Lower leg skin (tissue), 4 donors: ENCODE measurements around the gene KLK5. TPM values are rescaled to one million over a fixed set of nuclear protein-coding genes. Genes with fewer than 3 reads are reported as not detected.

Source experiments
- DNase-seq, 2 donors: peaks; one replicate each; pipeline ENCODE4 v3.0.0-alpha.2; 2019; ENCODE audit warnings: low spot score in 2 of 2
- H3K4me3 ChIP-seq: fragments of 200-600 bp; sonication (generic); 2 replicates; pipeline ENCODE4 v1.5.1; 2017; ENCODE audit warnings: mild to moderate bottlenecking, low read depth; ENCODE audit not compliant: poor library complexity, severe bottlenecking
- CTCF ChIP-seq, 3 donors: fragments of 450-650 bp; IDR thresholded peaks; one replicate each; pipeline ENCODE4 v1.5.1; 2016; ENCODE audit warnings: antibody characterized with exemption in 3 of 3, mild to moderate bottlenecking in 3 of 3, moderate library complexity in 2 of 3
- POLR2A ChIP-seq, 2 donors: fragments of 450-650 bp; IDR thresholded peaks; one replicate each; pipeline ENCODE4 v1.6.1; 2016 to 2017; ENCODE audit warnings: antibody characterized with exemption in 2 of 2, mild to moderate bottlenecking in 1 of 2, moderate library complexity in 1 of 2
- WGBS, 2 donors: methylation state at CpG; one replicate each; pipeline ENCODE4 v1.1.5; 2018; 5-methylcytosine and 5-hydroxymethylcytosine counted together
- intact Hi-C: fragments of 100-400 bp; cut with DNase I; formaldehyde crosslinking; loops from one replicate; pipeline ENCODE4 v1.15.0; 2023; ENCODE audit warnings: low total_unique reads
- total RNA-seq, 4 donors: library from RNA; depleted of rRNA; stranded (reverse); fragments of >200 nt; gene quantifications; one replicate each; pipeline ENCODE4 v1.1.0, GENCODE V29; 2016

The KLK5 gene
- total RNA-seq, 4 donors from 2014 or later, result 179 to 310 (median 271) TPM

GRCh38 chr19:50912102-50912599 is 40.7 kb downstream of the KLK5 start:
- no peak overlapping the region for H3K4me3 ChIP-seq
- DNase-seq, result no peak
- WGBS, 2 donors, result 13 to 23% methylated on average over 21 of the region's 21 CpGs

GRCh38 chr19:50911206-50912101 is 41.4 kb downstream of the KLK5 start, which contains the start of gene KLK4:
TSS of gene KLK4 (minus strand) at chr19:50911395. CDS start at chr19:50910738, 657 bp downstream.
- H3K4me3 ChIP-seq, result no peak within 1 kb of the TSS
- 54 to 57% methylated on average over 8 to 9 of the region's 9 CpGs for WGBS, 2 donors
- intact Hi-C loops, result loop anchor here (10.0 kb wide), 1 partner anchor 117 kb away; the partner anchor contains the start of gene ACP4
- TF ChIP-seq POLR2A (IDR thresholded peaks at IDR 0.05) (no peak), CTCF (IDR thresholded peaks at IDR 0.05) (no peak)
- DNase-seq, result no peak

More at GRCh38 chr19:50912102-50912599, 40.7 kb downstream of the KLK5 start:
- no peak for TF ChIP-seq POLR2A (IDR thresholded peaks at IDR 0.05)
- TF ChIP-seq CTCF (IDR thresholded peaks at IDR 0.05), result no peak
- intact Hi-C loops, result loop anchor here (10.0 kb wide), 1 partner anchor 117 kb away; the partner anchor contains the start of gene ACP4

DNA sequence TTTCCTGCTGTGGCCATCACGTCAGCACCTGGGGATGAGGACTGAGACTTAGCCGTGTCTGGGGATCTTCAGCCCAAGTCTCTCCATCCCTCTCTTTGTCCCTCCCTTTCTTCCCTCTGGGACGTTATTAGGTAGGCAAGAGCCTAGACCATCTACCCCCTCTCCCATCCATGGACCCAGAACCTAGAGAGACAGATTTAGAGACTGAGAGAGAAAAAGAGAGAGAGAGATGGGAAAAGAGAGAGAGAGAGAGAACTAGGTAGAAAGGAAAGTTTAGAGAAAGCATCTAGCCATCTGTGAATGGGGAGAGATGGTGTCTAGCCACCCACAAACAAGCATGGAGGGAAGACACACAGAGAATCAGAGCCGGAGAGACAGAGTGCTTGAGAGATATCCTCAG is 42.1 kb downstream of the KLK5 start:
- 55 to 61% methylated on average over 4 of the region's 4 CpGs for WGBS, 2 donors
- TF ChIP-seq CTCF (IDR thresholded peaks at IDR 0.05), result no peak
- no peak for TF ChIP-seq POLR2A (IDR thresholded peaks at IDR 0.05)
- DNase-seq, result no peak
- no peak overlapping the region for H3K4me3 ChIP-seq
- intact Hi-C loops, result loop anchor here (10.0 kb wide), 1 partner anchor 116 kb away; the partner anchor contains the start of gene ACP4

DNA sequence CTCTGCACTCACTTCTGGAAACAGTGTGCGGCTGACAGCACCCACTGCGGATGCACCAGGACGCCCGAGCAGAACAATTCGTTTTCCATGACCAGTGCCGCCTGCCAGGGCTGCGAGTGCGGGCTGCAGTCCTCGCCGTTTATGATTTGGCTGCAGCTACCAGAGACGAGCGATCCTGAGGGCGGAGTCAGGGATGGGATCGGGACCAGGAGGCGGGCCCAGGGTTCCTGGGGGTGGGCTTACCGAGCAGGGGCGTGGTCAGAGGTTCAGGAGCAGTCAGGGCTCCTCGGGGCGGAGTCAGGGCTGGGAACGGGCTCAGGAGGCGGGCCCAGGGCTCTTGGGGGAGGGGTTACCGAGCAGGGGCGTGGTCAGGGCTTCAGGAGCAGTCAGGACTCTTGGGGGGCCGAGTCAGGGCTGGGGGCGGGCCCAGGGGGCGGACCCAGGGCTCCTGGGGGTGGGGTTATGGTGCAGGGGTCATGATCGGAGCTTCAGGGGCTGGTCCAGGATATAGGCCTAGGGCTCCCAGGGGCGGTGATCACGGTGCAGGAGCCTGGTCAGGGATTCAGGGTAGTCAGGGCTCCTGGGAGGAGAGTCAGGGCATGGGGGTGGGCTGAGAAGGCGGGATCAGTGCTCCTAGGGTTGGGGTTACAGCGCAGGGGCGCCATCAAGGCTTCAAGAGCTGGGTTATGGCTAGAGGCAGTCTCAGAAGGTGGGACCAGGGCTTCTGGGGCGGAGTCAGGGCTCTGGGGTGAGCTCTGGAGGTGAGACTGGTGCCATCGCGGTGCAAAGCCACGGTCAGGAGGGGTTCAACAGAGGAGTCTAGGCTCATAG is 43.4 kb downstream of the KLK5 start:
- intact Hi-C loops, result loop anchor here (10.0 kb wide), 1 partner anchor 115 kb away; the partner anchor contains the start of gene ACP4
- peak in 1 of 2 donors; percentile 36 for DNase-seq
- WGBS, 2 donors, result 5 to 6% methylated on average over 21 to 34 of the region's 36 CpGs
- H3K4me3 ChIP-seq, result no peak overlapping the region
- TF ChIP-seq POLR2A (IDR thresholded peaks at IDR 0.05), result no peak
- no peak for TF ChIP-seq CTCF (IDR thresholded peaks at IDR 0.05)

GRCh38 chr19:50908336-50908735 is 44.5 kb downstream of the KLK5 start:
- 68 to 72% methylated on average over 24 to 25 of the region's 25 CpGs for WGBS, 2 donors
- intact Hi-C loops, result no loop called here
- no peak overlapping the region for H3K4me3 ChIP-seq
- TF ChIP-seq CTCF (IDR thresholded peaks at IDR 0.05) (no peak), POLR2A (IDR thresholded peaks at IDR 0.05) (no peak)
- no peak for DNase-seq
